NCI-H460 (cell line): ENCODE results near the gene MAPK11. TPM values are rescaled to one million over a fixed set of nuclear protein-coding genes. Genes with fewer than 3 reads are reported as not detected.

Source experiments
- DNase-seq: peaks from one replicate; pipeline ENCODE4 v3.0.0-alpha.2; 2016; ENCODE audit warnings: low read depth; ENCODE audit errors: extremely low read depth
- total RNA-seq: library from RNA; depleted of rRNA; stranded (reverse); fragments of >200 nt; shearing (Covaris generic); gene quantifications from 2 replicates; pipeline ENCODE4 v1.2.3, GENCODE V29; 2014; rRNA removed

Gene MAPK11
- total RNA-seq, 1 experiment from 2014 or later, result 1.3 TPM

DNA sequence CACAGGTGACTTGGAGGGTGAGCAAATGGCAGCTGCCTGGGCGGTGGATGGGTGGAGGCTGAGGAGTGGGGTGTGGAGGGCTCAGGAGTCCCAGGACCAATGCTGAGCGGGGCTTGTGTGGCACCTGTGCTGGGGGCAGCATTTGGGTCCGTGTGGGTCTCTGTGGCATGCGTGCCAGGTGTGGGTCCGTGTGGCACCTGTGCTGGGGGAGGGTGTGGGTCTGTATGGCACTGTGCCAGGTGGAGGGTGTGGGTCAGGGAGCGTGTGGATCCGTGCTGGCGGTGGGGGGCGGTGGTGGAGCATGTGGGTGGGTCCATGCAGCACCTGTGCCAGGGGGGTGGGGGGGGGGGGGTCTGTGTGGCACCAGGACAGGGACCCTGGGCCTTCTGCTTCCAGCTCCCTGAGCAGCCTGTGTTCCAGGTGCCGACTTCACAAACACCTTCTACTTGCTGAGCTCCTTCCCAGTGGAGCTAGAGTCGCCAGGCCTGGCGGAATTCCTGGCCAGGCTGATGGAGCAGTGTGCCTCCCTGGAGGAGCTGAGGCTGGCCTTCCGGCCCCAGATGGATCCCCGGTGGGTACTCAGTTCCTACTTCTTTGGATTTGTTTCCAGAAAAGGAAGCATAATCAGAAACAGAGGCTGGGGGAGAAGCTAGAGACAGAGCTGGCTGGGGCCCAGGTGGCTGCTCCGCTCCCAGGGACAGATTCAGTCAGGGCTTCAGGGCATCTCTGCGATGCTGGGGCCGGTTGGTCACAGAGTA lies 54.7 kb downstream of the MAPK11 start:
- no peak for DNase-seq

Other genes starting within 250 kb of the MAPK11 start
- gene TTLL8, start 212.1 kb downstream of the MAPK11 start, total RNA-seq, result not detected in 2 replicates
- gene MLC1, start 185.0 kb downstream of the MAPK11 start, total RNA-seq, result not detected in 2 replicates
- 0.07 TPM in 1 of 2 replicates, not detected in the other for gene MOV10L1, start 180.4 kb downstream of the MAPK11 start, total RNA-seq
- gene PANX2, start 99.6 kb downstream of the MAPK11 start, total RNA-seq, result 4.2 and 4.7 TPM in 2 replicates
- 21.7 and 26.1 TPM in 2 replicates for gene TRABD, start 84.5 kb downstream of the MAPK11 start, total RNA-seq
- 11.5 and 12.8 TPM in 2 replicates for gene SELENOO, start 69.4 kb downstream of the MAPK11 start, total RNA-seq
- gene TUBGCP6, start 25.4 kb downstream of the MAPK11 start, total RNA-seq, result 10.7 and 13.0 TPM in 2 replicates
- 13.9 and 14.4 TPM in 2 replicates for gene HDAC10, start 19.1 kb downstream of the MAPK11 start, total RNA-seq
- gene MAPK12, start 8.7 kb downstream of the MAPK11 start, total RNA-seq, result 22.0 and 24.9 TPM in 2 replicates
- gene PLXNB2, start 37.3 kb upstream of the MAPK11 start, total RNA-seq, result 51.2 and 52.5 TPM in 2 replicates
- gene DENND6B, start 56.6 kb upstream of the MAPK11 start, total RNA-seq, result 0.81 and 1.5 TPM in 2 replicates
- 23.6 and 24.5 TPM in 2 replicates for gene PPP6R2, start 72.9 kb upstream of the MAPK11 start, total RNA-seq
- 37.0 and 40.3 TPM in 2 replicates for gene SBF1, start 204.7 kb upstream of the MAPK11 start, total RNA-seq
- 8.9 and 9.2 TPM in 2 replicates for gene ADM2, start 211.2 kb upstream of the MAPK11 start, total RNA-seq
- 0.27 and 0.29 TPM in 2 replicates for gene MIOX, start 216.5 kb upstream of the MAPK11 start, total RNA-seq
- 17.0 and 21.1 TPM in 2 replicates for gene LMF2, start 237.3 kb upstream of the MAPK11 start, total RNA-seq
- 28.6 and 38.0 TPM in 2 replicates for gene NCAPH2, start 237.8 kb upstream of the MAPK11 start, total RNA-seq